ENCODE results near the gene MXD4.
"Not testable (repeated sequence)": the region's sequence is repeated elsewhere in the genome, so short reads cannot be mapped to it uniquely, and the experiment has no call there.

The MXD4 gene

DNA sequence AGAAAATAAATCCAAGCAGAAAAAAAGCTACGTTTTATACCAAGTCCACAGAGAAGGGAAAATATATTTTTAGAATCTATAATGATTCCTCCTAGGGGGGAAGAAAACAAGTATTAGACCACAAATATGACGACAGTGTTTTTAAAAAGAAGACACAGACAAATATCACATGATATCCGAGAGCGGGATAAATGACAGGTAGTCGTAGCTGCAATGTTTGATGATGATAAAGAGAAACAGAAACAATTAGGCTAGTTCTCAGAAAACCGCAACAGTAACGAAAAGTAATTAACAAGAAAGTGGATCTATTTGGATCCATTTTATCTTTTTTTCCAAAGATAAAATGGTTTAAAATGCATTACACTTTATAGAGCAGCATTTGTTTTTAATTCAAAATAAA is 20.9 kb downstream of the MXD4 start:
- FAIRE-seq (peak; percentile 67), DNase-seq (ENCODE audit: insufficient read length, low spot score) (no peak)

DNA sequence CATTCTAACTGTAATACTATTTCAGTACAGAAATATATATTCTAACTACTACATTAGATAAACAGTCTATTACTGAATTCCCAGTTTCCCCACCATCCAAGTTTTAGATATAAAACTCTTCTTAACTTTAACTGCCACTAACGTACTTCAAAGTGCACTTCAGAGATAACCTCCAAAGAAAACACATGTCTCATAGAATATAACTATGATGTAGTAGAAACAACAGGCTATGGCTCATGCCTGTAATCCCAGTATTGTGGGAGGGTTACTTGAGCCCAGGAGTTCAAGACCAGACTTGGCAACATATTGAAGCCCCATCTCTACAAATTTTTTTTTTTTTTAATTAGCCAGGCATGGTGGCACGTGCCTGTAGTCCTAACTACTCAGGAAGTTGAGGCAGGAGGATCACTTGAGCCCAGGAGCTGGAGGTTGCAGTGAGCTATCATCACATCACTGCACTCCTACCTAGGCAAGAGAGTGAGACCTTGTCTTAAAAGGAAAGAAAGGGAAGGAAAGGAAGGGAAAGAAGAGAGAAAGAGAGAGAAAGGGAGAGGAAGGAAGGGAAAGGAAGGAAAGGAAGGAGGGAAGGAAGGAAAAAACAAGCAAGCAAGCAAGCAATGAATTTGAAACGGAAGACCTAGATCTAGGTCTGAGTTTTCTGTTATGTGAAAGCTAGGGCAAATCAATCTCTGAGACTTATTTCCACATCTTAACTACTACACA is 24.8 kb downstream of the MXD4 start:
- DNase-seq (ENCODE audit: insufficient read length, low spot score): no peak
- FAIRE-seq: peak; percentile 8

DNA sequence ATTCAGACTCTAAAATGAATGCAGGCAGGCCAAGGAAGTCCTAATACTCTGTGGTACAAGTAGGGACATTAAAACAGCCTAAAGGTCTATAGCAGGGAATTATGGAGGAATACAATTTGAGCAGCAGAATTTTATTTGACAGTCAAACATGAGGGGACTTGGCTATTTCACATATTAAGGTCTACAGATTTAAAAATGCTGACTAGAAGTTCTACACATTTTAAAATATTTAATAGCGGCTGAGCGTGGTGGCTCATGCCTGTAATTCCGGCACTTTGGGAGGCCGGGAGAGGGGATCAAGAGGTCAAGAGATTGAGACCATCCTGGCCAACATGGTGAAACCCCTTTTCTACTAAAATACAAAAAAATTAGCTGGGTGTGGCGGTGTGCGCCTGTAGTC is 30.8 kb downstream of the MXD4 start:
- FAIRE-seq (no peak), DNase-seq (ENCODE audit: insufficient read length, low spot score) (no peak)

DNA sequence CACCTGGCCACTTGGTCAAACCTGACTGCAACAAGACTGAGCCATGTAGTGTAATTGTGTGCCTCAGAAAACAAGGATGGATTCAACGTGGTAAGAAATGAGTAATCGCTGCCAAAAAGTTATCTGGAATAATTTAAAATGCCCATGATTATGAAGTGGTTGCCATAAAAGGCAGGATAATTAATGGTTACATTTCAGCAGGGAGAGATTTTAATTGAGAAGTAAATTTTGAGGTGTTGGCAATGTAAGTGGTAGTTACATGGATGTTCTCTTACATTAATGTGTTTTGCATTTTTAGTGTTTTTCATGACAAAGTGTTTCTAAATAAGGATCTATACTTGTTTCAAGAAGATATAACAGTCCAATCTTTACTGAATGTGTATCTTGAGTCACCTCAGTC is 35.6 kb downstream of the MXD4 start:
- no peak for FAIRE-seq
- no peak for DNase-seq (ENCODE audit: insufficient read length, low spot score)

DNA sequence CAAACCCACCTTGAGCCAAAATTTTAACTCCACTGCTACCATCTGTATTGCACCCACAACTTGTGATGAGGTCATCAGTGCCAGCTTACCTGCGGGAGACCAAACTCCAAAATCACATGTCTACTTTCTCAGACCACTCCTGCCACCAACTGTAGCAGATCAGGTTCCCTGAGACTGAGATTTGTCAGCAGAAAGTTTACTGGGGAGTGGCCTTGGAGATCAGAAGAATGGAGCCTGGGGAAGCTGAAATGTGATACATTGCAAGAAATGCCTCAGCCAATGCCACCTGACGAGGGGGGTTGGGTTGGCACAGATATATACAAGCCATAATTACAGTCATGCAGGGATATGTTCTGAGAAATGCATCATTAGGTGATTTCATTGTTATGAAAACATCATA is 39.1 kb downstream of the MXD4 start:
- DNase-seq (ENCODE audit: insufficient read length, low spot score): no peak
- FAIRE-seq: no peak

DNA sequence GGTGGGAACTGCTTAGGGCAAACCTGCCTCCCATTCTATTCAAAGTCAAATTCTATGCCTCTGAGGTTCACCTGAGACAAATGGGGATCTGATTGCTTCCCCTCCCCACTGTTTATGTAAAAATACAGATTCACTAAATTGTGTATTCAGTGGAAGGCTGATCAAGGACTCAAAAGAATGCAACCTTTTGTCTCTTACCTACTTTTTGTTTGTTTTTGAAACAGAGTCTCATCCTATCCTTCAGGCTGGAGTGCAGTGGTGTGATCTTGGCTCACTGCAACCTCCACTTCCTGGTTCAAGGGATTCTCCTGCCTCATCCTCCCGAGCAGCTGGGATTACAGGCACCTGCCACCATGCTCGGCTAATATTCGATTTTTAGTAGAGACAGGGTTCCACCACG is 40.5 kb downstream of the MXD4 start:
- FAIRE-seq; DNase-seq (ENCODE audit: insufficient read length, low spot score): not testable (repeated sequence)

DNA sequence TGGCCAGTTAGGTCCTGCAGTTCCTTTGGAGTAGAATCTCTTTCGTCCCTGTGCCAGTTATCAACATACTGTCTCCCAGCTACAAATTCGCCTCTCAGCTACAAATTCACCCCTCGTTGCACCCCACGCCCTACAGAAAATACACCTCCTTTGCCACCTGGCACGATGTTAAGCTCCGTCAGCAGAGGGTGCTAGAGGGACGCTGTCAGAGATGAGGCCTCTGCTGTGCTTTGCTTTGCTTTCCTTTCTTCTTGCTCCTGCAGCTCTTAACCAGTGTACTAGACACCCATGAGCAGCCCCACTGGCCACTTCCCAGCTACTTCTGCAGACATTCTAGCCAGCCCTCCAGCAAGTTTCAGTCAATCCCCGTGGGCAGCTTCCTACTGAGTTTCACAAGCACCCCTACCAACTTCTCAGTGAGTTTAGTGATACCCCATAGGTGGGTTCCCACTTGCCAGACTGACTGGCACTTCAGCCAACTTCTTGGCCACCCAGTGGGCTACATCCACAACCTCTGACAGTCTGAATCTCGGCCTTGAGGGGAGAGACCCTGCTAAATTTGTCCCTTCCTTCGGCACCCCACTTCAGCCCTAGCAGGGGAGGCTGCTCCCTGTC is 41.8 kb downstream of the MXD4 start:
- FAIRE-seq (peak; percentile 85), DNase-seq (ENCODE audit: insufficient read length, low spot score) (peak; percentile 31)

DNA sequence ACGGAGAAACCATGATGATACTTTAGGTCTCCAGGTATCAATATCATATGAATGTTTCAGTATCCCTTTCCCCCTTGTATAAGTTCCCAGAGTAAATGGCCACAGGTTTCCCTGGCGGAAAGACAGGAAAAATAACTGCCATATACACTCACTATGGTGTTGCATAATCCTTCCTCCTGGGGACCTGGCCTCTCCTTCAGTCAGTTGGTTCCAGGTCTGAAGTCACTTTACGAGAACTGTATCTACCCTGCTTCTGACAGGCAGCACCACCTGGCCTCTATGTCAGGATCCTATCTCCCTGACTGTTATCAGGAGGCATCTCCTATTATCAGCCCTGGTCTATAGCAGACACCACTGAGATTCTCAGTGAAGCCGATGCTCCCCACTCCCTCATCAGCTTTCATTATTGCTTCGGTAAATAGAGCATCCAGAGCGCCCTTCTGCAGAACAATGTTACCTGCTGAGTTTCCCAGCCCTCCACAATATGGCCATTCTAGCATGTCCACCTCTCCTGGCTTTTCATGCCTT is 42.6 kb downstream of the MXD4 start:
- no peak for FAIRE-seq
- no peak for DNase-seq (ENCODE audit: insufficient read length, low spot score)

DNA sequence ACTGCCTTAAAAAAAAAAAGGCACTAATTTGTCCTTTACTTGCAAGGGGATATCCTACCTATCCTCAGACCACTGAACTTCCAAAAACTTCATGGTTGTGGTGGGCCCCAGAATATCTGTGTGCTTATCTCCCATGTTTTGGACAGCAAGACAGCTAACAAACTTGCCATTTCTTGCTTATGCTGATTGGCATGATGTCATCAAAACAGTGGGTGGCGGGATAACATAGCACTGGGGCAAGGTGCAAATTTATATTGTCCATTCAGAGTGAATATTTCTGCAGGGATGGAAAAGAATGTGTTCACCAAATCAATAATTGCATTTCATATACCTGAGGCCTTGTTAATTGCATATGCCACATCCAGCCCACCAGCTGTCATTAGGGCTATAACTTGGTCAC is 43.5 kb downstream of the MXD4 start:
- DNase-seq (ENCODE audit: insufficient read length, low spot score): no peak
- FAIRE-seq: no peak

DNA sequence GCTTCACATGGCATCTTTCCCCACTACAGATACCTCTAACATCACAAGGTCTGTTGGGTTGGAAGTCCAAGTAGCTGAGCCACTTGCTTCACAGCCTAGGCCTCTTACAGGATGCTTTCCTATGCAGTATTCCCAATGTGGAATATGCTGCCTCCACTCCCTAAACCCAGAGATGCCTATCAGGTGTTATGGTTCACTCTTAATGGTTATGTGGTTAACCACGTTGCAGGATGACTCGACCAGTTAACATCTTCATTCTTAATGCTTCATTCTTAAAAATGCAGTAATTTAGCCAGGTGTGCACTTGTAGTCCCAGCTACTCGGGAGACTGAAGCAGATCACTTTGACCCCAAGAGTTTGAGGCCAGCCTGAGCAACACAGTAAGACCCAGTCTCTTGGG is 44.2 kb downstream of the MXD4 start:
- DNase-seq (ENCODE audit: insufficient read length, low spot score) (no peak), FAIRE-seq (no peak)

DNA sequence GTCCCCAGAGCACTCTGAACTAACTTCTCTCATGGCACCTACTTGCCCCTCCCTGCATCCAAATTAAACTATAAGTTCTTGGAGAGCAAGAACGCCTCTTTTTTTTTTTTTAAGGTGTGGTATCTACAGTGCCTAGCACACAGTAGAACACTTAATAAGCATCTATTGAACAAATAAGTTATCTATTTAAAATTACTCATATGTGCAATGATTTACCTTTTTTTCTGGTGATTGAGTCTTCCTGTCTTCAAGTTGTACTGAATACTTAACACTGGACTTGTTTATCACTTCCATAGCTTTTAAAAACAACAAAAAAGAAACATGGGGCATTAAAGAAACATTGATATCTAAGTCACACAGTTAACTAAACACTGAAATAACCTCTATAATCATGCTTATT is 49.1 kb downstream of the MXD4 start:
- FAIRE-seq (no peak), DNase-seq (ENCODE audit: insufficient read length, low spot score) (no peak)

DNA sequence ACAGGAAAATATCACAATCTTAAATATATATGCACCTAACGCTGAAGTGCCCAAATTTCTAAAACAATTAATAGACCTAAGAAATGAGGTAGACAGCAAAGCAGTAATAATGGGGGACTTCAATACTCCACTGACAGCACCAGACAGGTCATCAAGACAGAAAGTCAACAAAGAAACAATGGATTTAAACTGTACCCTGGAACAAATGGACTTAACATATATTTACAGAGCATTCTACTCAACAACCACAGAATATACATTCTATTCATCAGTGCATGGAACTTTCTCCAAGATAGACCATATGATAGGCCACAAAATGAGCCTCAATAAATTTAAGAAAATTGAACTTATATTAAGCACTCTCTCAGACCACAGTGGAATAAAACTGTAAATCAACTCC is 59.1 kb downstream of the MXD4 start:
- not testable (repeated sequence) for DNase-seq (ENCODE audit: insufficient read length, low spot score); FAIRE-seq

Measured in GM19239 (cell line).